Stimulated activated effector memory CD8-positive, alpha-beta T cell treated with anti-CD3 and anti-CD28 coated beads, Interleukin-12 subunit alpha, Interleukin-12 subunit beta, amount 100 ng/mL, for 72 hours (primary cell): ENCODE data around the gene MCTS1.
"Not testable (repeated sequence)": the region's sequence is repeated elsewhere in the genome, so short reads cannot be mapped to it uniquely, and the experiment has no call there.

Source experiments
- ATAC-seq: fragments of 150-1000 bp; cut with Tn5 transposase; 2 replicates; pipeline ENCODE4 v1.10.0; 2021
- DNase-seq, 2 donors: peaks; one replicate each; pipeline ENCODE4 v3.0.0; 2021 to 2022; ENCODE audit warnings: low spot score in 2 of 2
- H3K27ac Mint-ChIP-seq: one replicate; pipeline ENCODE4 v1.8.0; 2022; ENCODE audit warnings: mild to moderate bottlenecking, mixed read lengths
- H3K36me3 Mint-ChIP-seq: one replicate; pipeline ENCODE4 v1.8.0; 2022; ENCODE audit warnings: mild to moderate bottlenecking, mixed read lengths
- H3K4me1 Mint-ChIP-seq: one replicate; pipeline ENCODE4 v1.8.0; 2022; ENCODE audit warnings: mixed read lengths
- H3K4me3 Mint-ChIP-seq: one replicate; pipeline ENCODE4 v1.8.0; 2022; ENCODE audit warnings: mild to moderate bottlenecking, mixed read lengths
- H3K9me3 Mint-ChIP-seq: one replicate; pipeline ENCODE4 v1.8.0; 2022; ENCODE audit warnings: mixed read lengths

MCTS1 gene

GRCh38 chrX:120585702-120586101, 18.2 kb upstream of the MCTS1 start:
- H3K4me1 Mint-ChIP-seq: no peaks in the 10 kb centered on the region
- H3K36me3 Mint-ChIP-seq: no peaks in the 10 kb centered on the region
- ATAC-seq: no peak
- no peak overlapping the region for H3K27ac Mint-ChIP-seq
- no peak for DNase-seq
- H3K9me3 Mint-ChIP-seq: no peaks in the 10 kb centered on the region
- no peak overlapping the region for H3K4me3 Mint-ChIP-seq

GRCh38 chrX:120604361-120604782, 471 bp downstream of the MCTS1 start:
- DNase-seq (no peak), ATAC-seq (peak; percentile 78)
- Mint-ChIP-seq H3K4me3 (peak overlapping the region; percentile 98), H3K9me3 (no peaks in the 10 kb centered on the region), H3K36me3 (peaks cover 32% of the 10 kb centered on the region), H3K27ac (peak overlapping the region; percentile 98), H3K4me1 (peaks cover 7% of the 10 kb centered on the region)

GRCh38 chrX:120612086-120612485, 8.2 kb downstream of the MCTS1 start:
- Mint-ChIP-seq H3K36me3 (peaks cover 83% of the 10 kb centered on the region), H3K4me1 (no peaks in the 10 kb centered on the region), H3K9me3 (no peaks in the 10 kb centered on the region), H3K27ac (no peak overlapping the region), H3K4me3 (no peak overlapping the region)
- DNase-seq (no peak), ATAC-seq (no peak)

- Mint-ChIP-seq H3K4me1 (peaks cover 4% of the 10 kb centered on the region), H3K9me3 (no peaks in the 10 kb centered on the region), H3K4me3 (no peak overlapping the region), H3K27ac (no peak overlapping the region), H3K36me3 (peaks cover 74% of the 10 kb centered on the region)
- ATAC-seq: no peak
- no peak for DNase-seq
Measured at GRCh38 chrX:120614816-120615215, 10.9 kb downstream of the MCTS1 start.

- DNase-seq: no peak
- no peak overlapping the region for H3K27ac Mint-ChIP-seq
- H3K9me3 Mint-ChIP-seq: no peaks in the 10 kb centered on the region
- no peak overlapping the region for H3K4me3 Mint-ChIP-seq
- H3K36me3 Mint-ChIP-seq: peaks cover 73% of the 10 kb centered on the region
- ATAC-seq: no peak
- peaks cover 5% of the 10 kb centered on the region for H3K4me1 Mint-ChIP-seq
Measured at GRCh38 chrX:120617996-120618630, 14.2 kb downstream of the MCTS1 start.

- H3K36me3 Mint-ChIP-seq: peaks cover 45% of the 10 kb centered on the region
- no peaks in the 10 kb centered on the region for H3K9me3 Mint-ChIP-seq
- H3K4me3 Mint-ChIP-seq: no peak overlapping the region
- no peak for DNase-seq
- no peak for ATAC-seq
- no peak overlapping the region for H3K27ac Mint-ChIP-seq
- H3K4me1 Mint-ChIP-seq: peaks cover 10% of the 10 kb centered on the region
Measured at GRCh38 chrX:120625371-120625770, 21.5 kb downstream of the MCTS1 start.

GRCh38 chrX:120629667-120630537, 26.0 kb downstream of the MCTS1 start, which contains the start of gene C1GALT1C1:
Gene C1GALT1C1 (minus strand): TSS chrX:120630054. CDS start chrX:120627166, 2,888 bp downstream.
- Mint-ChIP-seq H3K4me3 (peak within 1 kb of the TSS; percentile 86), H3K36me3 (peaks cover 6% of the 10 kb centered on the region), H3K4me1 (peaks cover 10% of the 10 kb centered on the region), H3K27ac (peak within 1 kb of the TSS; percentile 92), H3K9me3 (no peaks in the 10 kb centered on the region)
- ATAC-seq: peak; percentile 96
- peak; percentile 67 to 89 for DNase-seq

GRCh38 chrX:120638619-120639018, 34.7 kb downstream of the MCTS1 start:
- DNase-seq (no peak), ATAC-seq (no peak)
- H3K27ac Mint-ChIP-seq: no peak overlapping the region
- H3K9me3 Mint-ChIP-seq: no peaks in the 10 kb centered on the region
- H3K36me3 Mint-ChIP-seq: no peaks in the 10 kb centered on the region
- H3K4me3 Mint-ChIP-seq: no peak overlapping the region
- no peaks in the 10 kb centered on the region for H3K4me1 Mint-ChIP-seq

- Mint-ChIP-seq H3K27ac (no peak overlapping the region), H3K4me1 (no peaks in the 10 kb centered on the region), H3K36me3 (no peaks in the 10 kb centered on the region), H3K9me3 (no peaks in the 10 kb centered on the region), H3K4me3 (no peak overlapping the region)
- ATAC-seq (no peak), DNase-seq (no peak)
Measured at GRCh38 chrX:120642871-120643270, 39.0 kb downstream of the MCTS1 start.

GRCh38 chrX:120647127-120647526, 43.2 kb downstream of the MCTS1 start:
- DNase-seq: no peak
- Mint-ChIP-seq H3K9me3 (no peaks in the 10 kb centered on the region), H3K36me3 (no peaks in the 10 kb centered on the region), H3K4me1 (no peaks in the 10 kb centered on the region), H3K27ac (no peak overlapping the region), H3K4me3 (no peak overlapping the region)
- ATAC-seq: no peak

GRCh38 chrX:120652256-120652655, 48.4 kb downstream of the MCTS1 start:
- ATAC-seq, H3K4me3 Mint-ChIP-seq, DNase-seq, H3K27ac Mint-ChIP-seq, H3K9me3 Mint-ChIP-seq, H3K4me1 Mint-ChIP-seq, H3K36me3 Mint-ChIP-seq: not testable (repeated sequence)

- Mint-ChIP-seq H3K36me3 (no peaks in the 10 kb centered on the region), H3K4me1 (no peaks in the 10 kb centered on the region), H3K27ac (no peak overlapping the region), H3K9me3 (no peaks in the 10 kb centered on the region), H3K4me3 (no peak overlapping the region)
- DNase-seq: no peak
- no peak for ATAC-seq
Measured at GRCh38 chrX:120653000-120653399, 49.1 kb downstream of the MCTS1 start.

- Mint-ChIP-seq H3K27ac (no peak overlapping the region), H3K4me1 (peaks cover 6% of the 10 kb centered on the region)
- ATAC-seq: no peak
Measured at GRCh38 chrX:120660637-120661036, 56.7 kb downstream of the MCTS1 start.

More at GRCh38 chrX:120660637-120661036, 56.7 kb downstream of the MCTS1 start:
- Mint-ChIP-seq H3K36me3 (no peaks in the 10 kb centered on the region), H3K9me3 (no peaks in the 10 kb centered on the region), H3K4me3 (no peak overlapping the region)
- DNase-seq: no peak
